ENCODE data around the gene CD300E. TPM values are rescaled to one million over a fixed set of nuclear protein-coding genes. Genes with fewer than 3 reads are reported as not detected.

The CD300E gene
- total and polyA plus RNA-seq, 2 of the 13 experiments (the other 11 are each of a cell fraction or from before 2014, with no cell fraction given): not detected

GRCh38 chr17:74663561-74663960, 40.0 kb upstream of the CD300E start (continued):
- TF ChIP-seq, protein P1, sequence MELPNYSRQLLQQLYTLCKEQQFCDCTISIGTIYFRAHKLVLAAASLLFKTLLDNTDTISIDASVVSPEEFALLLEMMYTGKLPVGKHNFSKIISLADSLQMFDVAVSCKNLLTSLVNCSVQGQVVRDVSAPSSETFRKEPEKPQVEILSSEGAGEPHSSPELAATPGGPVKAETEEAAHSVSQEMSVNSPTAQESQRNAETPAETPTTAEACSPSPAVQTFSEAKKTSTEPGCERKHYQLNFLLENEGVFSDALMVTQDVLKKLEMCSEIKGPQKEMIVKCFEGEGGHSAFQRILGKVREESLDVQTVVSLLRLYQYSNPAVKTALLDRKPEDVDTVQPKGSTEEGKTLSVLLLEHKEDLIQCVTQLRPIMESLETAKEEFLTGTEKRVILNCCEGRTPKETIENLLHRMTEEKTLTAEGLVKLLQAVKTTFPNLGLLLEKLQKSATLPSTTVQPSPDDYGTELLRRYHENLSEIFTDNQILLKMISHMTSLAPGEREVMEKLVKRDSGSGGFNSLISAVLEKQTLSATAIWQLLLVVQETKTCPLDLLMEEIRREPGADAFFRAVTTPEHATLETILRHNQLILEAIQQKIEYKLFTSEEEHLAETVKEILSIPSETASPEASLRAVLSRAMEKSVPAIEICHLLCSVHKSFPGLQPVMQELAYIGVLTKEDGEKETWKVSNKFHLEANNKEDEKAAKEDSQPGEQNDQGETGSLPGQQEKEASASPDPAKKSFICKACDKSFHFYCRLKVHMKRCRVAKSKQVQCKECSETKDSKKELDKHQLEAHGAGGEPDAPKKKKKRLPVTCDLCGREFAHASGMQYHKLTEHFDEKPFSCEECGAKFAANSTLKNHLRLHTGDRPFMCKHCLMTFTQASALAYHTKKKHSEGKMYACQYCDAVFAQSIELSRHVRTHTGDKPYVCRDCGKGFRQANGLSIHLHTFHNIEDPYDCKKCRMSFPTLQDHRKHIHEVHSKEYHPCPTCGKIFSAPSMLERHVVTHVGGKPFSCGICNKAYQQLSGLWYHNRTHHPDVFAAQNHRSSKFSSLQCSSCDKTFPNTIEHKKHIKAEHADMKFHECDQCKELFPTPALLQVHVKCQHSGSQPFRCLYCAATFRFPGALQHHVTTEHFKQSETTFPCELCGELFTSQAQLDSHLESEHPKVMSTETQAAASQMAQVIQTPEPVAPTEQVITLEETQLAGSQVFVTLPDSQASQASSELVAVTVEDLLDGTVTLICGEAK (IDR thresholded peaks at IDR 0.05): no peak
- TF ChIP-seq, protein P1 (CRISPR knock-in tag; IDR thresholded peaks at IDR 0.05): no peak
- TF ChIP-seq FUBP1 (CRISPR knock-in tag; IDR thresholded peaks at IDR 0.05; ENCODE audit: borderline replicate concordance): no peak
- TF ChIP-seq, protein P2, sequence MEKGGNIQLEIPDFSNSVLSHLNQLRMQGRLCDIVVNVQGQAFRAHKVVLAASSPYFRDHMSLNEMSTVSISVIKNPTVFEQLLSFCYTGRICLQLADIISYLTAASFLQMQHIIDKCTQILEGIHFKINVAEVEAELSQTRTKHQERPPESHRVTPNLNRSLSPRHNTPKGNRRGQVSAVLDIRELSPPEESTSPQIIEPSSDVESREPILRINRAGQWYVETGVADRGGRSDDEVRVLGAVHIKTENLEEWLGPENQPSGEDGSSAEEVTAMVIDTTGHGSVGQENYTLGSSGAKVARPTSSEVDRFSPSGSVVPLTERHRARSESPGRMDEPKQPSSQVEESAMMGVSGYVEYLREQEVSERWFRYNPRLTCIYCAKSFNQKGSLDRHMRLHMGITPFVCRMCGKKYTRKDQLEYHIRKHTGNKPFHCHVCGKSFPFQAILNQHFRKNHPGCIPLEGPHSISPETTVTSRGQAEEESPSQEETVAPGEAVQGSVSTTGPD (CRISPR knock-in tag; IDR thresholded peaks at IDR 0.05): no peak
- no peak for TF ChIP-seq RARA (CRISPR knock-in tag; IDR thresholded peaks at IDR 0.05)
- TF ChIP-seq NCOA2 (CRISPR knock-in tag; IDR thresholded peaks at IDR 0.05): no peak
- no peak for TF ChIP-seq STAT5B (CRISPR knock-in tag; IDR thresholded peaks at IDR 0.05)
- no peak for TF ChIP-seq RNF219 (CRISPR knock-in tag; IDR thresholded peaks at IDR 0.05)
- TF ChIP-seq RBFOX2 (IDR thresholded peaks at IDR 0.05; ENCODE audit: low read depth, low read length): no peak
- no peak for TF ChIP-seq KDM6A (CRISPR knock-in tag; IDR thresholded peaks at IDR 0.05; ENCODE audit: low read depth)

Data from HepG2 (cell line).